ENCODE data around the gene CCDC88A.

DNA sequence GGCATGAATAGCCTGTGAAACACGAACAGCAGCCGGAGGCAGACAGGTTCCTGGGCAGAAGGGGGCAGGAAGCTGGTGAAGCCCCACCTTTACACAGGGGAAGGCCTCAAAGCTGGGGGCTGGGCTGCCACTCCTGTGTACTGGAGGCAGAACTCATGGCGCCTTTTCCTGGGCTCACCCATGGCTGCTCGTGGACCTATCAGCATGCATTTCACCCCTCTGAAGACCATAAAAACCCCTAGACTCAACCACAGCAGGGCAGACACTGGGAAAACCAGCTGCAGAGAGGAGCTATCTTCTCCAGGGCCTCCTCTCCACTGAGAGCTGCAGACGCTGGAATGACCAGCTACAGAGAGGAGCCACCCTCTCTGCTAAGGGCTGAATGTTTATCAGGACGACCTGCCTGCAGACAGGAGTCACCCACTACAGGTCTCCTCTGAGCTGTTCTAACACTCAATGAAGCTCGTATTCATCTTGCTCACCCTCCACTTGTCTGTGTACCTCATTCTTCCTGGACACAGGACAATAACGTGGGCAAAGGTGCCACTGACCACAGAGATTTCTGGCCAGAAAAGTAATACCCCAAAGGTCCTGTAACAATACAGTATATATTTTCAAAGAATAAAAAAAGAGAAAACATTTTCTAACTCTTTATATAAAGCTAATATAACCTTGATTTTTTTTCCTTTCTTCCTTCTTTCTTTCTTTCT lies 18.9 kb upstream of the CCDC88A start:
- TF ChIP-seq EZH2phosphoT487 (IDR thresholded peaks at IDR 0.05; ENCODE audit: insufficient read depth, low read depth) (no peak), EZH2 (IDR thresholded peaks at IDR 0.05; ENCODE audit: insufficient read depth, poor library complexity, severe bottlenecking) (no peak)
